ENCODE results near the gene SEMA6C. TPM values are rescaled to one million over a fixed set of nuclear protein-coding genes. Genes with fewer than 3 reads are reported as not detected.
"Not testable (repeated sequence)": the region's sequence is repeated elsewhere in the genome, so short reads cannot be mapped to it uniquely, and the experiment has no call there.

The SEMA6C gene
- total RNA-seq, 1 experiment from 2014 or later = 2.8 TPM

- no peak for TF ChIP-seq CTCF (IDR thresholded peaks at IDR 0.05; ENCODE audit: insufficient read depth in 1 of 2, low read depth in 1 of 2, low read length in 1 of 2, severe bottlenecking in 1 of 2, unreplicated experiment in 1 of 2)
- ChIA-PET POLR2A (no interaction called here), CTCF (no interaction called here)
- peaks cover 13% of the 10 kb centered on the region for H3K4me1 Mint-ChIP-seq (ENCODE audit: low read depth, unreplicated experiment)
- no peaks in the 10 kb centered on the region for H3K27me3 Mint-ChIP-seq (ENCODE audit: insufficient read depth, unreplicated experiment)
- no peak overlapping the region for H3K27ac Mint-ChIP-seq (ENCODE audit: unreplicated experiment)
- Histone ChIP-seq H3K27me3 (replicated peaks; ENCODE audit: control insufficient read depth, insufficient read depth, low read length) (no peaks in the 10 kb centered on the region), H3K36me3 (ENCODE audit: control insufficient read depth, insufficient read depth, low read length) (no peaks in the 10 kb centered on the region), H3K9me3 (no peaks in the 10 kb centered on the region), H3K4me1 (peaks cover 13% of the 10 kb centered on the region; the same call in 1 of the 2 replicates), H3K4me3 (ENCODE audit: low read depth, low read length) (no peak overlapping the region)
- intact Hi-C loops (cut with micrococcal nuclease; ENCODE audit: unreplicated experiment) = no loop called here
- BruUV-seq (replicated peaks) = no TSS peak
- no peak overlapping the region for H3K4me3 Mint-ChIP-seq (ENCODE audit: unreplicated experiment)
- peaks cover 31% of the 10 kb centered on the region for H3K36me3 Mint-ChIP-seq (ENCODE audit: insufficient read depth, unreplicated experiment)
- DNase-seq = no peak
- H3K9me3 Mint-ChIP-seq (ENCODE audit: unreplicated experiment) = no peaks in the 10 kb centered on the region
These were observed 46.9 kb upstream of the SEMA6C start for GRCh38 chr1:151193304-151193703.

DNA sequence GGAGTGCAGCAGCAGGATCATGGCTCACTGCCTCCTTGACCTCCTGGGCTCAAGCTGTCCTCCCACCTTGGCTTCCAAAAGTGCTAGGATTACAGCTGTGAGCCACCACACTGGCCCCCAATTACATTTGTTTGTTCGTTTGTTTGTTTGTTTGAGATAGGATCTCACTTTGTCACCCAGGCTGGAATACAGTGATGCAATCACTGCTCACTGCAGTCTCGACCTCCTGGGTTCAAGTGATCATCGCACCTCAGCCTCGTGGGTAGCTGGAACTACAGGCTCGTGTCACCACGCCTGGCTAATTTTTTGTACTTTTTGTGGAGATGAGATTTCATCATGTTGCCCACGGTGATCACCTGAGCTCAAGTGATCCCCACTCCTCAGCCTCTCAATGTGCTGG, 45.6 kb upstream of the SEMA6C start:
- no peak overlapping the region for H3K4me3 Mint-ChIP-seq (ENCODE audit: unreplicated experiment)
- H3K36me3 Mint-ChIP-seq (ENCODE audit: insufficient read depth, unreplicated experiment) = peaks cover 22% of the 10 kb centered on the region
- Histone ChIP-seq H3K27me3 (replicated peaks; ENCODE audit: control insufficient read depth, insufficient read depth, low read length) (no peaks in the 10 kb centered on the region), H3K4me3 (ENCODE audit: low read depth, low read length) (no peak overlapping the region), H3K9me3 (no peaks in the 10 kb centered on the region), H3K4me1 (peaks cover 13% of the 10 kb centered on the region; the same call in 1 of the 2 replicates), H3K36me3 (ENCODE audit: control insufficient read depth, insufficient read depth, low read length) (no peaks in the 10 kb centered on the region)
- no peak overlapping the region for H3K27ac Mint-ChIP-seq (ENCODE audit: unreplicated experiment)
- H3K27me3 Mint-ChIP-seq (ENCODE audit: insufficient read depth, unreplicated experiment) = no peaks in the 10 kb centered on the region
- H3K9me3 Mint-ChIP-seq (ENCODE audit: unreplicated experiment) = no peaks in the 10 kb centered on the region
- ChIA-PET POLR2A (interaction anchor here (0.7 kb wide), 1 partner anchor 26 kb away, joined by 6 read pairs; no protein-coding TSS in a partner anchor), CTCF (interaction anchor here (1.3 kb wide), 1 partner anchor 90 kb away, joined by 4 read pairs; no protein-coding TSS in a partner anchor)
- no peak for DNase-seq
- no TSS peak for BruUV-seq (replicated peaks)
- no peak for TF ChIP-seq CTCF (IDR thresholded peaks at IDR 0.05; ENCODE audit: insufficient read depth in 1 of 2, low read depth in 1 of 2, low read length in 1 of 2, severe bottlenecking in 1 of 2, unreplicated experiment in 1 of 2)
- peaks cover 8% of the 10 kb centered on the region for H3K4me1 Mint-ChIP-seq (ENCODE audit: low read depth, unreplicated experiment)
- intact Hi-C loops (cut with micrococcal nuclease; ENCODE audit: unreplicated experiment) = no loop called here

GRCh38 chr1:151189637-151190445, 43.4 kb upstream of the SEMA6C start, which contains the start of gene VPS72:
VPS72 (minus strand) TSS chr1:151190197; CDS start chr1:151190121, 76 bp downstream.
- no peaks in the 10 kb centered on the region for H3K27me3 ChIP-seq (replicated peaks; ENCODE audit: control insufficient read depth, insufficient read depth, low read length)
- peak within 1 kb of the TSS; percentile 85 for H3K4me3 Mint-ChIP-seq (ENCODE audit: unreplicated experiment)

DNA sequence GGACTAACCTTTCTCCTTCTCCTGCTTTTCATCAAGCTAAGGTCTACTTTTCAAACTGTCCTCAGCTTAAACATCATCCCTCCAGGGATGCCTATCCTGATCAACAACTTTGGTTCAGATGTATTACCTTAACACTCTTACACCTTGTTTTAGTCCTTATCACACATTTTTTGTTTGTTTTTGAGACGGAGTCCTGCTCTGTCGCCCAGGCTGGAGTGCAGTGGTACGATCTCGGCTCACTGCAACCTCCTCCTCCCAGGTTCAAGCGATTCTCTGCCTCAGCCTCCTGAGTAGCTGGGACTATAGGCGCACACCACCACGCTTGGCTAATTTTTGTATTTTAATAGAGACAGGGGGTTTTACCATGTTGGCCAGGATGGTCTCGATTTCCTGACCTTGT, 42.2 kb upstream of the SEMA6C start:
- peak overlapping the region; percentile 48 for H3K4me3 ChIP-seq (ENCODE audit: low read depth, low read length)
- CTCF ChIA-PET; H3K36me3 ChIP-seq (ENCODE audit: control insufficient read depth, insufficient read depth, low read length); H3K4me1 ChIP-seq; DNase-seq; intact Hi-C loops (cut with micrococcal nuclease; ENCODE audit: unreplicated experiment); H3K4me1 Mint-ChIP-seq (ENCODE audit: low read depth, unreplicated experiment); BruUV-seq (replicated peaks); H3K27me3 ChIP-seq (replicated peaks; ENCODE audit: control insufficient read depth, insufficient read depth, low read length); H3K9me3 ChIP-seq; H3K9me3 Mint-ChIP-seq (ENCODE audit: unreplicated experiment); H3K27me3 Mint-ChIP-seq (ENCODE audit: insufficient read depth, unreplicated experiment): not testable (repeated sequence)
- peaks cover 35% of the 10 kb centered on the region for H3K36me3 Mint-ChIP-seq (ENCODE audit: insufficient read depth, unreplicated experiment)
- H3K27ac Mint-ChIP-seq (ENCODE audit: unreplicated experiment) = peak overlapping the region; percentile 91
- peak overlapping the region; percentile 85 for H3K4me3 Mint-ChIP-seq (ENCODE audit: unreplicated experiment)
- POLR2A ChIA-PET = interaction anchor here (1.2 to 1.4 kb wide), 2 partner anchors 22 to 492 kb away, joined by 3 to 9 read pairs; partner anchors contain the start of genes GOLPH3L, LYSMD1 and SCNM1

More at GRCh38 chr1:151189637-151190445, 43.4 kb upstream of the SEMA6C start, which contains the start of gene VPS72:
- H3K4me1 Mint-ChIP-seq (ENCODE audit: low read depth, unreplicated experiment) = peaks cover 8% of the 10 kb centered on the region
- H3K9me3 ChIP-seq = no peaks in the 10 kb centered on the region
- intact Hi-C loops (cut with micrococcal nuclease; ENCODE audit: unreplicated experiment) = no loop called here
- DNase-seq = peak; percentile 89 to 92
- POLR2A ChIA-PET = interaction anchor here (0.5 to 1.4 kb wide), 19 partner anchors 9 to 493 kb away, joined by 3 to 13 read pairs (median 4); partner anchors contain the start of genes CGN, GOLPH3L, LYSMD1 and PSMD4
- H3K4me3 ChIP-seq (ENCODE audit: low read depth, low read length) = peak within 1 kb of the TSS; percentile 48
- 0 out of 2 replicates have a peak, but pooled peaks cover 9% of the 10 kb centered on the region for H3K4me1 ChIP-seq
- BruUV-seq (replicated peaks) = no TSS peak
- H3K36me3 Mint-ChIP-seq (ENCODE audit: insufficient read depth, unreplicated experiment) = peaks cover 25% of the 10 kb centered on the region
- no peaks in the 10 kb centered on the region for H3K27me3 Mint-ChIP-seq (ENCODE audit: insufficient read depth, unreplicated experiment)
- TF ChIP-seq CTCF (IDR thresholded peaks at IDR 0.05; ENCODE audit: insufficient read depth in 1 of 2, low read depth in 1 of 2, low read length in 1 of 2, severe bottlenecking in 1 of 2, unreplicated experiment in 1 of 2) = peak; percentile 0 to 16
- peaks cover 2% of the 10 kb centered on the region; the same call in 1 of the 2 replicates for H3K36me3 ChIP-seq (ENCODE audit: control insufficient read depth, insufficient read depth, low read length)
- no peaks in the 10 kb centered on the region for H3K9me3 Mint-ChIP-seq (ENCODE audit: unreplicated experiment)
- CTCF ChIA-PET = interaction anchor here (0.9 to 1.2 kb wide), 4 partner anchors 14 to 119 kb away, joined by 3 to 5 read pairs (median 4); partner anchors contain the start of genes GABPB2 and TMOD4
- peak within 1 kb of the TSS; percentile 91 for H3K27ac Mint-ChIP-seq (ENCODE audit: unreplicated experiment)
